Measurements from ENCODE around the gene TBC1D19. TPM values are rescaled to one million over a fixed set of nuclear protein-coding genes. Genes with fewer than 3 reads are reported as not detected.
"Not testable (repeated sequence)": the region's sequence is repeated elsewhere in the genome, so short reads cannot be mapped to it uniquely, and the experiment has no call there.

TBC1D19 gene
- total RNA-seq (2014; rRNA removed; shearing (Covaris generic)) = 8.4 and 9.7 TPM in 2 replicates

GRCh38 chr4:26583865-26584652 is at the start of gene TBC1D19:
TSS of gene TBC1D19 (plus strand) at chr4:26584084. CDS start at chr4:26584194, 110 bp downstream.
- H3K9me3 ChIP-seq (replicated peaks) = no peaks in the 10 kb centered on the region
- H3K27ac ChIP-seq = peak within 1 kb of the TSS; percentile 57
- no peaks in the 10 kb centered on the region; the same call in 1 of the 2 replicates for H3K4me1 ChIP-seq (replicated peaks)
- H3K36me3 ChIP-seq = no peaks in the 10 kb centered on the region
- peak; percentile 72 to 75 for DNase-seq (ENCODE audit: low read depth in 1 of 2, low spot score in 2 of 2)
- no peaks in the 10 kb centered on the region for H3K27me3 ChIP-seq (replicated peaks)
- peak within 1 kb of the TSS; percentile 67 for H3K4me3 ChIP-seq

DNA sequence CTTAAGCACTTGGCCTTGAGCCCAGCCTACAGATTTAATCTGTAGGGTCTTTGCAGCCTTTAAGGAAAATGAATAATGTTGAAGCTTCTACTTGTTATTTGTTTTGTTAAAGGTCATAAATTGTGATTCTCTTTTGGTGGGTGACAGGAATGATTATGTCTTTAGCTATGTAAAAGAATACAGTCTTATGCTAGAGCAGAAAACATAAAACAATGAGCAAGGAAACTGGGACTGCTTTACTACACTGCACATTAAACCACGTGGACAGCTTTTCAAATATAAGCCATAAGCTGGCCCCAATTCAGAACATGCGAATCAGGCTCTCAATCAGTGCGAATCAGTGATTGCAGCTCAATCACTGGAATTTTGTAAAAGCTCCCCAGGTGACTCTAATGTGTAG is 40.9 kb upstream of the TBC1D19 start:
- no peak for DNase-seq (ENCODE audit: low read depth in 1 of 2, low spot score in 2 of 2)
- Histone ChIP-seq H3K36me3 (no peaks in the 10 kb centered on the region), H3K27ac (no peak overlapping the region), H3K4me1 (replicated peaks) (no peaks in the 10 kb centered on the region), H3K27me3 (replicated peaks) (no peaks in the 10 kb centered on the region), H3K4me3 (no peak overlapping the region), H3K9me3 (replicated peaks) (no peaks in the 10 kb centered on the region)

DNA sequence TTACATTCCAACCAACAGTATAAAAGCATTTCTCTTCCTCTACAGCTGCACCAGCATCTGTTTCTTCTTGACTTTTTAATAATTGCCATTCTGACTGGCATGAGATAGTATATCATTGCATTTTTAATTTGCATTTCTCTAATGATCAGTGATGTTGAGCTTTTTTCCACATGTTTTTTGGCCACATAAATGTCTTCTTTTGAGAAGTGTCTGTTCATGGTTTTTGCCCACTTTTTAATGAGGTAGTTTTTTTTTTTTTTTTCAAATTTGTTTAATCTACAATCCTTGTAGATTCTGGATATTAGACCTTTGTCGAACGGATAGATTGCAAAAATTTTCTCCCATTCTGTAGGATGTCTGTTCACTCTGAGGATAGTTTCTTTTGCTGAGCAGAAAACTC is 39.5 kb upstream of the TBC1D19 start:
- H3K4me1 ChIP-seq (replicated peaks) = no peaks in the 10 kb centered on the region
- H3K27me3 ChIP-seq (replicated peaks) = no peaks in the 10 kb centered on the region
- no peak overlapping the region for H3K4me3 ChIP-seq
- no peaks in the 10 kb centered on the region for H3K9me3 ChIP-seq (replicated peaks)
- no peaks in the 10 kb centered on the region for H3K36me3 ChIP-seq
- no peak for DNase-seq (ENCODE audit: low read depth in 1 of 2, low spot score in 2 of 2)
- H3K27ac ChIP-seq = no peak overlapping the region

- not testable (repeated sequence) for H3K4me3 ChIP-seq; H3K27me3 ChIP-seq (replicated peaks); DNase-seq (ENCODE audit: low read depth in 1 of 2, low spot score in 2 of 2); H3K4me1 ChIP-seq (replicated peaks); H3K36me3 ChIP-seq; H3K9me3 ChIP-seq (replicated peaks); H3K27ac ChIP-seq
Measured at GRCh38 chr4:26548379-26548778, 35.5 kb upstream of the TBC1D19 start.

- H3K27me3 ChIP-seq (replicated peaks) = no peaks in the 10 kb centered on the region
- H3K27ac ChIP-seq = no peak overlapping the region
- no peaks in the 10 kb centered on the region for H3K9me3 ChIP-seq (replicated peaks)
- DNase-seq (ENCODE audit: low read depth in 1 of 2, low spot score in 2 of 2) = peak; percentile 31 to 43
- H3K36me3 ChIP-seq = no peaks in the 10 kb centered on the region
- peaks cover 4% of the 10 kb centered on the region; the same call in 1 of the 2 replicates for H3K4me1 ChIP-seq (replicated peaks)
- no peak overlapping the region for H3K4me3 ChIP-seq
Measured at GRCh38 chr4:26557164-26557563, 26.7 kb upstream of the TBC1D19 start.

GRCh38 chr4:26558166-26558895 is 25.6 kb upstream of the TBC1D19 start:
- no peaks in the 10 kb centered on the region for H3K27me3 ChIP-seq (replicated peaks)
- peak overlapping the region; percentile 54; the same call in 1 of the 2 replicates for H3K27ac ChIP-seq
- peaks cover 4% of the 10 kb centered on the region; the same call in 1 of the 2 replicates for H3K4me1 ChIP-seq (replicated peaks)
- H3K9me3 ChIP-seq (replicated peaks) = no peaks in the 10 kb centered on the region
- no peak overlapping the region for H3K4me3 ChIP-seq
- no peak for DNase-seq (ENCODE audit: low read depth in 1 of 2, low spot score in 2 of 2)
- no peaks in the 10 kb centered on the region for H3K36me3 ChIP-seq

GRCh38 chr4:26566133-26566532 is 17.8 kb upstream of the TBC1D19 start:
- no peak for DNase-seq (ENCODE audit: low read depth in 1 of 2, low spot score in 2 of 2)
- Histone ChIP-seq H3K36me3 (no peaks in the 10 kb centered on the region), H3K27me3 (replicated peaks) (no peaks in the 10 kb centered on the region)

GRCh38 chr4:26568446-26568994 is 15.4 kb upstream of the TBC1D19 start:
- H3K9me3 ChIP-seq (replicated peaks) = no peaks in the 10 kb centered on the region
- H3K4me3 ChIP-seq = no peak overlapping the region
- DNase-seq (ENCODE audit: low read depth in 1 of 2, low spot score in 2 of 2) = peak in 1 of 2 experiments; percentile 85
- H3K36me3 ChIP-seq = no peaks in the 10 kb centered on the region
- peaks cover 22% of the 10 kb centered on the region for H3K4me1 ChIP-seq (replicated peaks)
- H3K27me3 ChIP-seq (replicated peaks) = no peaks in the 10 kb centered on the region
- H3K27ac ChIP-seq = peak overlapping the region; percentile 67

More at GRCh38 chr4:26566133-26566532, 17.8 kb upstream of the TBC1D19 start:
- Histone ChIP-seq H3K27ac (no peak overlapping the region), H3K4me1 (replicated peaks) (peaks cover 18% of the 10 kb centered on the region), H3K9me3 (replicated peaks) (no peaks in the 10 kb centered on the region), H3K4me3 (no peak overlapping the region)

- peaks cover 40% of the 10 kb centered on the region for H3K4me1 ChIP-seq (replicated peaks)
- H3K36me3 ChIP-seq = no peaks in the 10 kb centered on the region
- H3K27me3 ChIP-seq (replicated peaks) = no peaks in the 10 kb centered on the region
- no peak overlapping the region for H3K4me3 ChIP-seq
- no peak overlapping the region for H3K27ac ChIP-seq
- no peak for DNase-seq (ENCODE audit: low read depth in 1 of 2, low spot score in 2 of 2)
- no peaks in the 10 kb centered on the region for H3K9me3 ChIP-seq (replicated peaks)
Measured at GRCh38 chr4:26570596-26570995, 13.3 kb upstream of the TBC1D19 start.

GRCh38 chr4:26573389-26573794 is 10.5 kb upstream of the TBC1D19 start:
- DNase-seq (ENCODE audit: low read depth in 1 of 2, low spot score in 2 of 2) = peak; percentile 55 to 77
- no peaks in the 10 kb centered on the region for H3K36me3 ChIP-seq
- H3K27me3 ChIP-seq (replicated peaks) = no peaks in the 10 kb centered on the region
- H3K27ac ChIP-seq = peak overlapping the region; percentile 75; the same call in 1 of the 2 replicates
- H3K4me1 ChIP-seq (replicated peaks) = peaks cover 47% of the 10 kb centered on the region
- H3K9me3 ChIP-seq (replicated peaks) = no peaks in the 10 kb centered on the region
- H3K4me3 ChIP-seq = no peak overlapping the region

DNA sequence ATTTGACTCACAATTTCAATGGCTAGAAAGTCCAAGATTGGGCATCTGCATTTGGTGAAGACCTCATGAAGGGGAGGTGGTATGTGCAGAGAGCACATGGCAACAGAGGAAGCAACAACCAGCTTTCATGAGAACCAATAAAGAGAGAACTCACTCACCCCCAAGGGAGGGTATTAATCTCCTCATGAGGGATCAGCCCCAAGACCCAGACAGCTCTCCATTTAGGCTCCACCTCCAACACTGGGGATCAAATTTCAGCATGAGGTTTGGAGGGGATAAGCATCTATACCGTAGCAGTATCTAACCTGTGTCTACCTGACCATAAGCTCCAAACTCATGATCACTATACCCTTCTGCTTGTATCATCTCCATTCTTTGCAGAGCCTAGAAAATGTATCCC is 9.3 kb upstream of the TBC1D19 start:
- Histone ChIP-seq H3K4me1 (replicated peaks) (peaks cover 40% of the 10 kb centered on the region), H3K27ac (no peak overlapping the region), H3K4me3 (no peak overlapping the region), H3K9me3 (replicated peaks) (no peaks in the 10 kb centered on the region), H3K36me3 (no peaks in the 10 kb centered on the region), H3K27me3 (replicated peaks) (no peaks in the 10 kb centered on the region)
- DNase-seq (ENCODE audit: low read depth in 1 of 2, low spot score in 2 of 2) = no peak

GRCh38 chr4:26576231-26576739 is 7.6 kb upstream of the TBC1D19 start:
- no peaks in the 10 kb centered on the region for H3K27me3 ChIP-seq (replicated peaks)
- peak in 1 of 2 experiments; percentile 71 for DNase-seq (ENCODE audit: low read depth in 1 of 2, low spot score in 2 of 2)
- no peak overlapping the region for H3K4me3 ChIP-seq
- no peaks in the 10 kb centered on the region for H3K9me3 ChIP-seq (replicated peaks)
- peak overlapping the region; percentile 62 for H3K27ac ChIP-seq
- peaks cover 34% of the 10 kb centered on the region for H3K4me1 ChIP-seq (replicated peaks)
- H3K36me3 ChIP-seq = no peaks in the 10 kb centered on the region

DNA sequence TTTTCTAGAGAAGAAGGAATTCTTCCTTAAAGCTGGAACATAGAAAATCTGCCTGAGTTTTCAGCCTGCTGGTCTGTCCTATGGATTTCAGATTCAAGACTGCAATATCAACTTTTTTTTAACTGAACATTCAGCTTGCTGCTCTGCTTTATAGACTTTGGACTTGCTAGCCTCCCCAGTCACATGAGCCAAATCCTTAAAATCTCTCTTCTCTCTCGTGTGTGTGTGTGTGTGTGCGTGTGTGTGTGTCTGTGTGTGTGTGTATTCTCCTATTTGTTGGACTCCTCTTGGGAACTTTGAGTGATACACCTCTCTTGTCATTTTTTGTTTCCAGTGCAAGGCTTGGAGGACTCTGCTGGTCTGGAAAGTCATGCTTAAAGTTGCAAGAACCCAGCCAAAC is 6.8 kb upstream of the TBC1D19 start:
- DNase-seq (ENCODE audit: low read depth in 1 of 2, low spot score in 2 of 2) = no peak
- Histone ChIP-seq H3K27ac (peak overlapping the region; percentile 62), H3K4me1 (replicated peaks) (peaks cover 34% of the 10 kb centered on the region), H3K36me3 (no peaks in the 10 kb centered on the region), H3K9me3 (replicated peaks) (no peaks in the 10 kb centered on the region), H3K27me3 (replicated peaks) (no peaks in the 10 kb centered on the region), H3K4me3 (no peak overlapping the region)

Measured in SJSA1 (cell line).